CD4-positive, alpha-beta T cell treated with Interferon alpha-2 for 1 hour (primary cell): ENCODE data around the gene CORO2A.
"Not testable (repeated sequence)": the region's sequence is repeated elsewhere in the genome, so short reads cannot be mapped to it uniquely, and the experiment has no call there.

Experiments used
- DNase-seq, 2 donors: peaks; one replicate each; pipeline ENCODE4 v3.0.0-alpha.2; 2020 to 2022

CORO2A gene

DNA sequence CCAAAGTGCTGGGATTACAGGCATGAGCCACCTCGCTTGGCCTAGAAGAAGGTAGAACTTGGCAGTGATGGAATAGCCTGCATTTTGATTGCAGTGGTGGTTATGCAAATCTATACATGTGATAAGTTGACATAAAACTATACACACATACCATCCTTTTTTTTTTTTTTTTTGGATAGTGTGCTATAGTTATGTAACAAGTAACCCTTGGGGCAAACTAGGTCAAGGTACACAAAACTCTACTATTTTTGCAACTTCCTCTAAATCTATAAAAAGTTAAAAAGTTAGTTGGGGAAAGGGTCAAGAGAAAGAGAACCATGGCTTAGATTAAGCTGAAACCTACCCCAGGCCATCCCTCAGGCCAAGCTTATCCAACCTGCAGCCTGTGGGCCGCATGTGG is 84.5 kb downstream of the CORO2A start:
- DNase-seq: no peak

DNA sequence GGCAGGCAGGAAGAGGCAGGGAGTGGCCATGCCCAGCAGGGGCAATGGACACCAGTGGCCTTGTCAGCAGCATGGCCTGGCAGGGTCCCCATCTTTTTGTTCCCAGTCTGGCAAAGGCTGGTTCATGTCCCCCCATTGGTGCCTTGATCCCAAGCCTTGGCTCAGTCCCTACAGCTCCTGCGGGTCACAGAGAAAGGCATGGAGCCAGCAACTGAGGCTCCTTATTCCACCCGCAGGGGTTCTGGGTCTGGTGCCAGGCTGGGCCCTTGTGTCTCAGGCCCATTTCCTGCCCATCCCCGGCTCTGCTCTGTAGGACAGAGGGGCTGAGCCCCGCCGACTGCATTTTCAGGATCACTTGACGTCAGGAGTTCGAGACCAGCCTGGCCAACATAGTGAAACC is 87.4 kb downstream of the CORO2A start:
- DNase-seq: no peak

DNA sequence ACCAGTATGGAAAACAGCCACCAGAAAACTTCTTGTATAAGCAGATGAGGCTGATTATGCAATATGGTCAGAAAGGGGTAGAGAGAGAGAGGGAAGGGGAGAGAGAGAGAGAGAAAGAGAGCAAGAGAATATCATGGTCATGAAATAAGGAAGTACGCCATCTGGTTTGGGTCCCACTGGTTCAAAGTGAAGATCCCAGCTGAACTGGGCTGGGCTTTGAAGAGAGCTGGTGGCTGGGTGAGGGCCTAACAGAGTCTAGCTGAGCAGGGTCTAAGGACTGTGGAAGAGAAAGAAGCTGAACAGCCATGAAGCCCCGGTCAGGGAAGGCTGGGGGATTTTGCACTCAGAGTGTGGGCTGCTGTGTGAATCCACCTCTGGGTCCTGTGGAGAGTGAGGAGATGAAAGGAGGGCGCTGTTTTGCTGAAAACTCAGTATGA is 88.0 kb downstream of the CORO2A start:
- no peak for DNase-seq

DNA sequence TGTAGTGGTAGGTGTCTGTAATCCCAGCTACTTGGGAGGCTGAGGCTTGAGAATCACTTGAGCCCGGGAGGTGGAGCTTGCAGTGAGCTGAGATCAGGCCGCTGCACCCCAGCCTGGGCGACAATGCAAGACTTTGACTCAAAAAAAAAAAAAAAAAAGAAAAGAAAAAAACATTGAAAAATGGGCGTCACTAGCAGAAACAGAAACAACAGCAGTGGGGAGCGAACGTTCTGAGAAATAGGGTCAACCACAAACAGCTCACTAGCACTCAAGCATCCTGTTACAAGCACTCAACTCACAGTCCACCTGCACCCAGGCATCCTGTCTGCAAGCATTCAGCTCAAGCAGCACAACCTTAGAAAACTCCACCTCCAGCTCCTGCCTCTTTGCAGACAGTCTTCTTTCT is 90.6 kb downstream of the CORO2A start:
- peak; percentile 92 to 93 for DNase-seq

DNA sequence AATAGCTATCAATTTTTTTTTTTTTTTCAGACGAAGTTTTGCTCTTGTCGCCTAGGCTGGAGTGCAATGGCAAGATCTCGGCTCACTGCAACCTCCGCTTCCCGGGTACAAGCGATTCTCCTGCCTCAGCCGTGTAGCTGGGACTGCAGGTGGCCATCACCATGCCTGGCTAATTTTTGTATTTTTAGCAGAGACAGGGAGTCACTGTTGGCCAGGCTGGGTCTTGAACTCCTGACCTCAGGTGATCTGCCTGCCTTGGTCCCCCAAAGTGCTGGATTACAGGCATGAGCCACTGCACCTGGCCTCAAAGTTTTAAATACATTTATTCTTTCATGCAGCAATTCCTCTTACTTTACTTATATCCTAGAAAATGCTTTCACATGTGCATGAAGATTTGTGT is 91.0 kb downstream of the CORO2A start:
- no peak for DNase-seq

DNA sequence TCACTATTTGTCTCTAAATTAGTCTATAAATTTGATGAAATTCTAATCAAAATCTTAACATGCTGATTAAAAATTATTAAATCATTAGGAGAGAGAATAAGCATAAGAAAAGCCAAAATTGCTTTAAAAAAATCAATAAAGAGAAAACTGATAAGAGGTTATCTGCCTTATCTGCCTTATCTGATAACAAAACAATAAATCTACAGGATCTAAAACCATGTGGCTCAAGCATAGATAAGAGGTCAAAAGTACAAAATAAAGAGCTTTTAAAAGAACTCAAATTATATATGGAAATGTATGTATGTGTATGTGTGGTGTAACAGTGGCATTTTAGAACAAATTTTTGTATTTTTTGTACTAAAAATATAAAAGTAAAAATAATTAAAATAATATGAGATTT is 92.0 kb downstream of the CORO2A start:
- no peak for DNase-seq

DNA sequence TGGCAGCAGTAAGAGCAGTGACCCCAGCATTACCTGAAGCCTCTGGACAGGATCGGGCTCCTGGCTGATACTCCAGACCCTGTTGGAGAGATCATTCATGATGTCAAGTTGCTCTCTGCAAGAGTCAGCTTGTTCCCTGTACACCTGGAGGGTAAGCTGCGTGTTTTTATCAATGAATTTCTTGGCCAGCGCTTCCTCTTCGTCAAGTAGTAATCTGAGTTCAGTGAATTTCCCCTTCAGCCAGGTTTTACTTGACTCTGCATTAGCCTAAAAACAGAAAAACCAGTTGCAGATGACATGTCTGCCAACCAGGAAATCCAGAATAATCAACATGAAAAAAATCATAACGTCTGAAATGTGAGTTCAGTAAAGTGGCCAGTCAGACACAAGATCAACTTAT is 92.5 kb downstream of the CORO2A start:
- no peak for DNase-seq

DNA sequence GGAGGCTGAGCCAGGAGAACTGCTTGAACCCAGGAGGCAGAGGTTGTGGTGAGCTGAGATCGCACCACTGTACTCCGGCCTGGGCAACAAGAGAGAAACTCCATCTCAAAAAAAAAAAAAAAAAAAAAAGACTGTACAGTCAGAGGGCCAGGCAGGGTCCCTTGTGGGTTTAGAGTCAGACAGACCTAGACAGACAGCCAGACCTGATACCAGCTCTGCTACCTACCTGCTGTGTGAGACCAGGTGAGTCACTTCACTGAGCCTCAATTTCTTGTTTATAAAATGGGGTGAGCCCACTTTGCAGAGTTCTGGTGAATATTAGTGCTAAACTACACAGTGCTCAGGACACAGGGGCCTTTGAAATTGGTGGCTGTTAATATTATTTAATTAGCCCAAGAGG is 93.1 kb downstream of the CORO2A start:
- DNase-seq: no peak

DNA sequence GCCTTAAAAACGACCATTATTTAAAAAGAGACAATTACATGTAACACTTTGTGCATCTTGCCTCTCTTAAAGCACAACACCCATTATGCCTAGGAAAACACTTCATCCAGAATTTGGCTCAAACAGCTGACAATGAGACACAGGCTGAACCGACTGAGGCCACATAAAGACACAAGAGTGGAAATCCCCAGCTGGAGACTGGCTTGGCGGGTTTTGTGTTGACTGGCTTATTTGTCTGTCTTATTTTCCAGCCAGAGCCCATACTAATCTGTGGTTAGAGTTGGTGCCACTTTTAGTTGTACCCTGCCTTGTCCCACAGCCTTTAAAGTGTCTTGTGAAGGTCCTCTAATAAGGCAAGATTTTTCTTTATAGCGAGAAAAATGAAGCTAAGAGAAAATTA is 94.6 kb downstream of the CORO2A start:
- DNase-seq: peak; percentile 33 to 68

DNA sequence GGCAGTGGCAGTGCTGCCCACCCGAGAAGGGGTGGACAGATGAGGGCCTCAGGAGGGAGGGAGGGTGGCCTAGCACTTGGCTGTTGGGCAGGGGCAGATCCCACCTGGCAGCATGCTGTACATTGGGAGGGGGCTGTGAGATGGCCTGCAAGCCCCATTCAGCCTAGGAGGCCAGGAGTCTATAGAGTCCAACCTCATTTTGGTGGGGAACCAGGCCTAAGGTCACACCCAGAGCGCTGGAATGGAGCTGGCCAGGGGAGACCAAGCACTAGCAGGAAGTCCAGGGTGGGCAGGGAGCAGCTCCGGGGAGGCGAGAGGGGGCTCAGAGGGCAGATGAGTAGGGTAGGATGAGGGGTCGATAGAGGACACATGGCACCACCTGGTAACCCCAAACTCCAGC is 96.3 kb downstream of the CORO2A start:
- DNase-seq: no peak

DNA sequence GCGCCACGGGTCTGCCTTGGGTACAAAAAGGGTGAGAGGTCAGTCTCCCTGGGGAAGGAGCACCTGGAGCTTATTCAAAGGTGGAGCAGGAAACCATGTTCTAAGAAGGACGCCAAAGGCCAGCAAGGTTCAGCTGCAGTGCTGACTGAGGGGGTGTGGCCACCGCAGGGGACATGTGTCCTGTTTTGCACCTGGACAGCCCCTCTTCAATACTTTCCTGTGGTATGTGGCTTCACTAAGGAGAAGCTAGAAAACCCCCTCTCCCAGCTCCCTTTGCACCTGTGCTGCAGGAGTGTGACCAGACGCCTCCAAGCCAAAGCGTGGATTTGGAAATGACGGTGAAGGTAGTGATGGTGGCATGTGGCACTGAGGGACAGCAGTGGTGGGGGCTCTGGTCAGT is 97.0 kb downstream of the CORO2A start:
- no peak for DNase-seq

DNA sequence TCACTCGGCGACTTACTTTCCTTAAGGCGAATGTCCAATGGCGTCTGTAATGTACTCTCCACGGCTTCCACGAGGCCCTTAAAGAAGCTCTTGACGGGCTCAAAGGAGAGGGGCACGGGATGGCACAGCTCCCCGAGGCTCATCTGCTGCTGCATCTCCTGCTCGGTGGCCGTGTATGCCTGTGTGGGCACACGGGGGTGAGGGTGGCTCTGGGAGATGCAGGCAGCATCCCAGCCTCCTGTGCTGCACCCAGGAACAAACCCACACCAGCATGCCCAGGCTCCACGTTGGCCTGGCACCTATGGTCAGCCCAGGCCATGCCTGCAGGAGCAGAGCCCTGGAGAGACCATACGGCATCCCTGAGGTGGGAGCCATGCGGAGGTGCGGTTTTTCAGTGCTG is 97.6 kb downstream of the CORO2A start:
- no peak for DNase-seq

DNA sequence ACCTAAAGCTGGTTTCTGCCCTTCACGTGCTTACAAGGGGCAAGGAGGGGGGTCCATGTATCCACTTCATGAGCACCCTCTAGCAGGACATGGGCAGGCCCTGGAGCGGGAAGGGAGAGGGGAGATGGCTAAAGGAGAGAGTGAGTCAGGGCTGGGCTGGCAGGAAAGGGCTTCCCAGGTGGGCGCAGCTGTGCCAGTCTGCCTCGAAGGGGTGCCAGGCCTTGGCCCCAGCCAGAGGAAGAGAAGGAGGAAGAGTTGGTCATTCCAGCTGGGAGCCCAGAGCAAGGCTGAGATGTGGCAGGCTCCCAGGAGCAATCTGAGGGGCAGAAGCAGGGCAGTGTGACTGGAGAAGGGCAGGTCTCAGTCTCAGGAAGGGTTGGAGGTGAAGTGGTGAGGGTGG is 98.1 kb downstream of the CORO2A start:
- DNase-seq: no peak

DNA sequence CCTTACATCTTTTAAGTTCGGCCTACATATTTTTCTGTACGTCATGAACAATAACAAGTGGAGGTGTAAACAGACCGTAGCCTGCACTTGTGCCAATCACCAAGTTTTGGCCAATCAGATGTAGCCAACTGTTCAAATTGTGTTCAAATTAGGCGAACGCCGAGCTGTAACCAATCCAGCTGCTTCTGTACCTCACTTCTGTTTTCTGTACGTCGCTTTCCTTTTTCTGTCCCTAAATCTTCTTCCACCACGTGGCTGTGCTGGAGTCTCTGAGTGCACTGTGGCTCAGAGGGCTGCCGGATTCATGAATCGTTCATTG is 99.9 kb downstream of the CORO2A start:
- peak in 1 of 2 donors; percentile 41 for DNase-seq

DNA sequence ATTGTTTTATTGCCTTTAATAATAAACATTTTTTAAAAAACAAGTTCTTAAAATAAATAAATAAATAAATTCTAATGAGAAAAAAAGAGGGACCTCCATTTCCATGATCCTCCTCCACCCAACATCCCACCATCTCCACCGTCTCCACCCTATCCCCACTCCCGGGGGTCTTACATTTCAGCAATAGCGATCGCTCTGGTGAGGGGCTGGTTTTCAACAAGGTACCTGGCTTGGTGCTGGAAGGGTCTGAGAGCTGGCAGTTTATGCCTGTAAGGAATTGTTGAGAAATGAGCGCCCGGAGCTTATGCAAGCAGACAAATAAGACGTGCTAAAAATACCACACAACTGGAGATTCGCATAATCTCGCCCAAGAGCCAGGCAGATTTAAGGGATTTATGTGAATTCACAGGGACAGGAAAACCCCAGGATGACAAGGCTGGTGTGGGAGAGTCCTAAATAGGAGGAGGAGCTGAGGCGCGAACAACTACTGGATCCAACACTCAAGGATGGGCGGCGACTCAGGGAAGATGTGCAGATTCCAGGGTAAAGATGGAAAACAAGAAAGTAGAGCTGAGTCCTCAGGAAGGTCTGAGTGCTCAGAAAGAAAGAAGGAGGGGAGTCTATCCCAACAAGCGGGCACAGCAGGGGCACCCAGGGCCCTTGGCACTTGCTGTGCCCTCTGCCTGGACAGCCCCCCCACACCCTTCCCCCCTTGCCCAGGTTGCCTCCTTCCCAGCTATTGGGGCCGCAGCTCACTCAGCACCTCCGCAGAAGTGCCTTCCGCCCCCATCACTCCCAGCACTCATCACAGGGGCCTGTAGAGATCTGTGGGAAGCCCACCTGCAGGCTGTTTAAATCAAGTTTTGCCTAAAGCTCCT is 100.5 kb downstream of the CORO2A start:
- DNase-seq: no peak

DNA sequence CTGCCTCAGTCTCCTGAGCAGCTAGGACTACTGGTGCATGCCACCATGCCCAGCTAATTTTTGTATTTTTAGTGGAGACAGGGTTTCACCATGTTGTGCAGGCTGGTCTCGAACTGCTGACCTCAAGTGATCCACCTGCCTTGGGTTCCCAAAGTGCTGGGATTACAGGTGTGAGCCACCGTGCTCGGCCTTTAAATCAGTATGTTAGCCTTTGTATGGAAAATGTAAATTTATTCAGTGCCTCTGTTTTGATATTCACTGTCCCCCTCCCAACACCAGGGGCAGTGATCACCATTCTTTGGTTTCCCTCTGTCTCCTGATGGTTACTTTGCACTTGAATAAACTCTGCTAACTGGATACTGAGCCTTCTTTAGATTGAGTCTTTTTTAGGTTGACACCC is 101.8 kb downstream of the CORO2A start:
- not testable (repeated sequence) for DNase-seq

DNA sequence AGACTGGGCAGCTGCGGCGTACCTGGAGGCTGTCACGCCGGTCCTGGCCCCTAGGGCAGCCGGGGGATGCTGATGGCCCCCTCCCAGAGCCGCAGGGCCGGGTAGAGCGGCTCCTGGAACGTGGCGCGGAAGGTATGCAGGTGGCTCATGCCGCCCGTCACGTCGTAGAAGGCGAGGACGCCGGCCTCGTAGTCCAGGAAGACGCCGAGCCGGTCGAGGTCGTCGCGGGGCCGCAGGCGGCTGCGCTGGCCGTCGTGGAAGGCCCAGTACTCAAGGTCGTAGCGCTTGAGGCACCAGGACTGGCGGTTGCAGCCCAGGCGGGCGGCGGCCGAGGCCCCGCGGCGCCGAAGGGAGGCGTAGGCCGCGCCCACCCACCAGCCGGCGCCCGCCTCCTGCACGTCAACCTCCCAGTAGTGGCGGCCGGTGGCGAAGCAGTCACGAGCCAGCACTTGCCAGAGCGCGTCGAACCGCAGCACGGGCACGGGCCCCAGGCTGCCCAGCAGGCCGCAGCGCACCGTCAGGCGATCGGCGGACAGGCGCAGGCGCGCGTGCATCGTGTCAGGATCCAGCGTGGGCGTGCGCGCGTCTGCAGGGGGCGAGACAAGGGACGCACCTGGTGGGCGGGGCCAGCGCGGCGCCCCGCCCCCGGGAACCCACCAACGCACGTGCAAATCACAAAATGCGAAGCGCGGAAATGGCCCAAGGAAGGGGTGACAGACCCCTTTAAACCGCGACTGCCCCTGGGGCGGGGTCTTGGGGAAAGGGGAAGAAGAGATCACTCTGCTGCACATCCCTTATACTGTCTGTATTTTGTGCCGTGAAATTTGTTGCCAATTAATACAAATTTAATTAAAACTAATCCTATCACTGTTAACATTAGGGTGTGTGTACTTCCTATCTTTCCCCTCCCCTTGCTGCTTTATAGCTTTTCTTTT is 104.8 kb downstream of the CORO2A start:
- peak; percentile 66 to 69 for DNase-seq

DNA sequence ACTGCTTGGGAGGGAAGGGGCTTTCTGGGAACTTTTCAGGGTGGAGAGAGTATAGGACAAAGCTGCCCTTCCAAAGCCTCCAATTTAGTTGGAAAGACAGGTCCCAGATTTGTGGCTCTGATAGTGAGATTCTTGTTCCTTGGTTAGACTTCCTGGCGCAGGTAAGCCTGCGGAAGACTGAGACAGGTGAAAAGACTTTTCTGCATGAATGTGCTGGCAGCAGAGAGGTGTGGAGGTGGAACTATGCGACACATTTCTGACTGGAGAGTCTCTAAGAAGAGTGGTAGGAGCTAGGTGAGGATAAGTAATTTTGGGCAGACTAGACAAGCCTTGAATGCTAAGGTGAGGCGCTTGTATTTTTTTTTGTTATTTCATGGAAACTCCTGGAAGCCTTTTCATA is 106.0 kb downstream of the CORO2A start:
- DNase-seq: no peak

DNA sequence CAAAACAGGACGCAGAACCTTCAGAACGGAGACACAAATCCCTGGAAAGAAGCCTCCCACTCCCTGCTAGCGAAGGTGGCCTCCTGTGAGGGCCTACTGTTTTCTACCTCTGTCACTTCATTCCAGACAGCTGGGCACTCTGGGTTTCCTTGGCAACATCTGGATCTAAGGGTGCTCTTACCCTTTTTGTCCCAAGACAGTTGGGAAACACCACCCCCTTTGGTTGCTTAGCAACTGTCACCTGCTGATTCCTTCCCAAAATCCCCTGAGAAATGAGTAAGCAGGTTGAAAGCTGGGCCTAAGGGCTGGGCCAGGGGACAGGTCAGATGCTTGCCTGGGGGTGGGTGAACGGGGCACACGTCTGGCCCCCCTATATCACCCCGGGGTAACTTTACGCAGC is 106.5 kb downstream of the CORO2A start:
- DNase-seq: no peak

DNA sequence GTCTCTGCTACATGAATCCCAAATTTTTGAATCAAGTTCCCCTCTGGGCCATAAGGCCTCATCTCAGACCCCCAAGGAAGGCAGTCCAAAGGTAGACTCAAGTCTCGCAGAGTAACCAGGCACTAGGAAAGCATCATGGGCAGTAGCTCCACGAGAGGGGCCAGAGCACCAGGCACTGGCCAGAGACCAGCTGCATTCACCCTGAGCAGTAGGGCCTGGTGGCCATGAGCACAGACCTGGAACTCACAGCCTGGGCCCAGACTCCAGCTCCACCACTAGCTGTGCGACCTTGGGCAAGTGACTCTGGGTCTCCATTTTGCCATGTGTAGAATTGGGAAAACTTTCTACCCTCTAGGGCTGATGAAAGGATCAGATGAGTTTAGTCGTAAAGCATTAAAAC is 107.4 kb downstream of the CORO2A start:
- DNase-seq: no peak

DNA sequence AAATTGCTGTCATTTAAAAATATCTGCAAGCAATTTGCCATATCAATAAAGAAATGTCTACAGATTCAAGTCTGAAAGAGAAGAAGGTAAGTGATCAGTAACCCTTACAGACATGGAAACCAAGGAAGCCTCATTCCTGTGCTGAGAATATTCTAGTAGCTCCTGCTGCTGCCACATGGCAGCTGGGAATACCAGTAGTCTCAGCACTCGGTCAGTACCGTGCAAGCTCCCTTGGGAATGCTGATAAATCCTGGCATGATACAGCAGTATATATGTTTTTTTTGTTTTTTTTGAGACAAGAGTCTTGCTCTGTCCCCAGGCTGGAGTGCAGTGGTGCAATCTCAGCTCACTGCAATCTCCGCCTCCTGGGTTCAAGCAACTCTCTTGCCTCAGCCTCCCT is 108.0 kb downstream of the CORO2A start:
- no peak for DNase-seq

DNA sequence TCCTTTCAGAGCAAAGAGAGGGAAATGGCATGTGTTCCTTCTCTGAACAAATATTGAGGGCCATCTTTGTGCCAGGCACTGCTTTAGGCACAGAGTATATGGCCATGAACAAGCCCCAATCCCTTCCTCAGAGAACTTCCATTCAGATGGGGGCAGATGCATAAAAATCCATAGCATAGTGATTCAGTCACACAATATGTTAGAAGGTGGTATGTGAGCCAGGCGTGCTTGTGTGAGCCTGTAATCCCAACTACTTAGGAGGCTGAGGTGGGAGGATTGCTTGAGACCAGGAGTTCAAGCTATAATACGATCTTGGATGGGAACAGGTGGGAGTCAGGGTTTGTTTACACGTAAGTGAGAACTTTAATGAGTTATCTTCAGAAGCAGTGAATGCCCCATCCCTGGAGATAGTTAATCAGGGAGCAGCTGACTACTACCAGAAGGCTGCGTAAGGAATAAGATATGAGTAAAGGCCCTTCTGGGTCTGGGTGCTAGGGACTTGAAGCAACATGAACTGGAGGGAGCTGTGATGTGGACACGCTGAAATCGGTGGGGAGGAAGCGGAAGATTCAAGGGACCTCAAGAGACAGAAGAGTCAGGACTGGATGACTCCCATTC is 108.8 kb downstream of the CORO2A start:
- no peak for DNase-seq

DNA sequence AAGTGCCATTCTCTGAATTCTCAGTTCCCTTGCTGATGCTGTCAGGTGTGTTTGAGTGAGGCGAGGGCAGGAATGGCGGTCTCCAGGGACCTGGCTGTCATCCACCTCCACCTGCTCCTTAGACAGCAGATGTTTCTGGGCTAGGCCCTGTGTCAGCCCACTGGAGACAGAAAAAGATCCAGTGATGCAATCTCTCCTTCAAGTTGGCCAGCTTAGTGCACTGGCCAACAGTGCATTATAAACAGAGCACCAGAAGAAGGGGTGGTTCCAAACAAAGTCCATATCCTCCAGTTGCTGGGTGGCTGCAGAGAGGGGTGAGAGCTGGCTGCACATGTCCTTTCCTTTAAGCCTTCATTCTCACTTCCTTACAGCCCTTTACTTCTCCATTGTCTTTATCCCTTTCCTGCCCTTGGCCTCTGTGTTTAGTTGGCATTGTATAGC is 109.4 kb downstream of the CORO2A start:
- no peak for DNase-seq
